IMR-90 (cell line): ENCODE measurements around the gene PTGER2.

Source experiments
- CTCF ChIP-seq: conservative IDR thresholded peaks from 2 replicates; pipeline ENCODE4 v1.5.1; 2012; ENCODE audit warnings: mild to moderate bottlenecking, low read depth, low read length, improper control_type of control experiment
- MXI1 ChIP-seq: IDR thresholded peaks from 2 replicates; pipeline ENCODE4 v1.6.1; 2012; ENCODE audit warnings: low read depth, mild to moderate bottlenecking, low read length, moderate library complexity, borderline replicate concordance
- RCOR1 ChIP-seq: IDR thresholded peaks from 2 replicates; pipeline ENCODE4 v1.6.1; 2012; ENCODE audit warnings: mild to moderate bottlenecking, low read length, improper control_type of control experiment; ENCODE audit not compliant: insufficient replicate concordance
- SMC3 ChIP-seq: fragments of 150-350 bp; IDR thresholded peaks from 2 replicates; pipeline ENCODE4 v1.6.1; 2016; ENCODE audit warnings: low read depth, mild to moderate bottlenecking, antibody characterized with exemption, low read length, moderate library complexity

DNA sequence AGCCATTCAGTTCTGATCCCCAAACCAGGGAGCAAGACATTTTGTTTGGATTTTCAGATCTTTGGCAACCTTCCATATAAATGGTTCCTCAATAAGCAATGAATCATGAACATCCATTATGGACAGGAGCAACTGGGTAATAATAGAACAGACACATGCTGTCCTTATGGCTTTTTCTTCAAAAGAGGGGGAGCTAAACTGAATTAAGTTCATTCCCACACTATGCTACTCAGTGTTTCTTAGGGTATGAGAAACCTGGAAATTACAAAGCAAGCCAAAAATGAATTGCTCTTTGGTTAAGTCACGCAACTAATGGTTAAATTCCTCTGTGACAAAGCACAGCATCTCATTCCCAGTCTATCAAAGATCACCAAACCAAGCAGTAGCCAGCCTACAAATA is 51.0 kb downstream of the PTGER2 start:
- no peak for TF ChIP-seq MXI1
- no peak for TF ChIP-seq RCOR1
- TF ChIP-seq CTCF: no peak
- TF ChIP-seq SMC3: no peak
